Muscle layer of duodenum (tissue), 2 donors: ENCODE results near the gene SERPINB8.

ENCODE experiments used
- H3K27ac ChIP-seq: one replicate; pipeline ENCODE4 v1.7.0; 2013; ENCODE audit warnings: mild to moderate bottlenecking, low read length
- H3K27me3 ChIP-seq: one replicate; pipeline ENCODE4 v1.7.0; 2013; ENCODE audit warnings: low read depth, mild to moderate bottlenecking, control low read depth, low read length
- H3K36me3 ChIP-seq, 2 donors: one replicate each; pipeline ENCODE4 v1.7.0; 2013; ENCODE audit warnings: low read length in 2 of 2, control low read depth in 1 of 2, mild to moderate bottlenecking in 1 of 2; ENCODE audit not compliant: insufficient read depth in 2 of 2, control insufficient read depth in 1 of 2
- H3K4me1 ChIP-seq, 2 donors: one replicate each; pipeline ENCODE4 v1.7.0; 2013; ENCODE audit warnings: low read length in 2 of 2, mild to moderate bottlenecking in 2 of 2, control low read depth in 1 of 2, moderate library complexity in 1 of 2; ENCODE audit not compliant: insufficient read depth in 2 of 2, control insufficient read depth in 1 of 2
- H3K4me3 ChIP-seq, 2 donors: one replicate each; pipeline ENCODE4 v1.7.0; 2013; ENCODE audit warnings: low read length in 2 of 2, low read depth in 1 of 2, mild to moderate bottlenecking in 1 of 2
- H3K9me3 ChIP-seq, 2 donors: one replicate each; pipeline ENCODE4 v1.7.0; 2013; ENCODE audit warnings: low read length in 2 of 2, control low read depth in 1 of 2, mild to moderate bottlenecking in 1 of 2; ENCODE audit not compliant: control insufficient read depth in 1 of 2
- donor health status: healthy.

The SERPINB8 gene

GRCh38 chr18:63970809-63971205 is 926 bp downstream of the SERPINB8 start:
- Histone ChIP-seq H3K4me1 (peaks cover 4 to 8% of the 10 kb centered on the region in 2 donors), H3K27me3 (no peaks in the 10 kb centered on the region), H3K27ac (peak overlapping the region; percentile 78), H3K9me3 (no peaks in the 10 kb centered on the region), H3K36me3 (no peaks in the 10 kb centered on the region), H3K4me3 (peak overlapping the region; percentile 60 to 67)

DNA sequence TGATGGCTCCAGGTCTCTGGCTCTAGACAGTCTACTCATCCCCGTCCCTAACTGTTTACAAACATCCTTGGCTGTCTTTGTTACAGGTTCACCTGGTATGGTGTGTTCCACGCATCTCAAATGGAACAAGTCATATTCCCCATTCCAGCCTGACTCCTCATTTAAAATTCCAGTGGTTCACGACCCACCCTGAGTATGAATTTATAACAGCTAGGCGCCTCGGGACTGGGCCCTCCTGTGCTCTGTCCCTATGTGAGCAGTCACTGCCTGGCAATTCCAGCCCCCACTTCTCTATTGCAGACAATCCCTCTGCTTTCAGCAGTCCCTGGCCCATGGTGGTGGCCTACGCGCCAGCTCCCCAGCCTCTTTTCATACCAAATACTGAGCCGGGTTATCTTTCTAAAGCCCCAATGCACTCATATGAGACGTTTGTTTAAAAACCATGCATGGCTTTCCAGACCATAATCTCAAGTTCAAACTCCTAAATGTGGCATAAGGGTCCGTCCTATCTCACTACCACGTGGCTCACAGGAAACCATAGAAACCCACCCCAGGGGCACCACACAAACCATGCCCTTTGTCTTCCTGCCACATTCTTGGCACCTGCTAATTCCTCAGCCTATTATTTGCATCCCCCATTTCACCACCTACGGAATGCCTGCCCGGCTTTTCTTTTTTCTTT is 1.6 kb downstream of the SERPINB8 start:
- Histone ChIP-seq H3K4me3 (peak overlapping the region; percentile 60 to 67), H3K36me3 (no peaks in the 10 kb centered on the region), H3K27me3 (no peaks in the 10 kb centered on the region), H3K27ac (peak overlapping the region; percentile 78), H3K9me3 (no peaks in the 10 kb centered on the region), H3K4me1 (peaks cover 4 to 8% of the 10 kb centered on the region in 2 donors)

- H3K36me3 ChIP-seq = no peaks in the 10 kb centered on the region
- H3K4me3 ChIP-seq = no peak overlapping the region
- no peaks in the 10 kb centered on the region for H3K9me3 ChIP-seq
- peaks cover 4 to 8% of the 10 kb centered on the region in 2 donors for H3K4me1 ChIP-seq
- H3K27me3 ChIP-seq = no peaks in the 10 kb centered on the region
- H3K27ac ChIP-seq = no peak overlapping the region
Observed at GRCh38 chr18:63972002-63972376, 2.1 kb downstream of the SERPINB8 start.

DNA sequence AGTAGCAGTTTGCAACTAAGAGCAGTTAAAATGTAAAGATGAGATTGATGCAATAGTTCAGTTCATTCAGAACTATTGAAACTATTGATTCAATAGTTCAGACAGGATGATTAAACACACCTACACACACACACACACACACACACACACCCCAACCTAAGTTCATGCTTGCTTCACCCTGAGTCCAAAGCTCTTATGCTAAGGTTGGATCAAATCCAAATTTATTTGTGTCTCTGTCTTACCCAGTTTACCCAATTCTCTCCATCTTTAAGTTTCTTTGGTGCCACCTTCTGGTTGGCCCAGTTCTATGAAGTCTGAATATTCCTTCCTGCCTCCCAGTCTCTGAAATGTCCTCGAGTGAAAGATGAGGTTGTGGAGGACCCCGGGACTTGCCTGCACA is 5.1 kb downstream of the SERPINB8 start:
- Histone ChIP-seq H3K36me3 (no peaks in the 10 kb centered on the region), H3K9me3 (no peaks in the 10 kb centered on the region), H3K4me3 (no peak overlapping the region), H3K27me3 (no peaks in the 10 kb centered on the region), H3K4me1 (peaks cover 0 to under 1% of the 10 kb centered on the region in 2 donors), H3K27ac (no peak overlapping the region)

GRCh38 chr18:63975628-63976027 is 5.7 kb downstream of the SERPINB8 start:
- Histone ChIP-seq H3K4me1 (peaks cover 0 to 3% of the 10 kb centered on the region in 2 donors), H3K9me3 (no peaks in the 10 kb centered on the region), H3K4me3 (no peak overlapping the region), H3K36me3 (no peaks in the 10 kb centered on the region), H3K27me3 (no peaks in the 10 kb centered on the region), H3K27ac (no peak overlapping the region)

DNA sequence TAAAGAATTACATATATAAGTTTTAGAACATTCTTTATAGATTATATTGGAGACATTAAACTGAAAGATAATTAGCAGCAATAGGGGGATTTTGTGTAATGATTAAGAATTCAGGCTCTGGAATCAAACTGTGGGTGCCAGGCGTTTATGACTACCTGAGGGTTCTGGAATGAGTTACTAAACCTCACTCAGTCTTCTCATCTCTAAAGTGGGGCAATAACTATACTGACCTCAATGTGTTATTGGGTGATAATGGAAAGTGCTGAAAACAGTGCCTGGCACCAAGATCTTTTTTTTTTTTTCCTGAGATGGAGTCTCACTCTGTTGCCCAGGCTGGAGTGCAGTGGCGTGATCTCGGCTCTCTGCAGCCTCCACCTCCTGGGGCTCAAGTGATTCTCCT is 7.2 kb downstream of the SERPINB8 start:
- H3K36me3 ChIP-seq = peaks cover 4 to 6% of the 10 kb centered on the region in 2 donors
- H3K27ac ChIP-seq = no peak overlapping the region
- no peak overlapping the region for H3K4me3 ChIP-seq
- H3K4me1 ChIP-seq = peaks cover 0 to 3% of the 10 kb centered on the region in 2 donors
- no peaks in the 10 kb centered on the region for H3K27me3 ChIP-seq
- H3K9me3 ChIP-seq = no peaks in the 10 kb centered on the region

DNA sequence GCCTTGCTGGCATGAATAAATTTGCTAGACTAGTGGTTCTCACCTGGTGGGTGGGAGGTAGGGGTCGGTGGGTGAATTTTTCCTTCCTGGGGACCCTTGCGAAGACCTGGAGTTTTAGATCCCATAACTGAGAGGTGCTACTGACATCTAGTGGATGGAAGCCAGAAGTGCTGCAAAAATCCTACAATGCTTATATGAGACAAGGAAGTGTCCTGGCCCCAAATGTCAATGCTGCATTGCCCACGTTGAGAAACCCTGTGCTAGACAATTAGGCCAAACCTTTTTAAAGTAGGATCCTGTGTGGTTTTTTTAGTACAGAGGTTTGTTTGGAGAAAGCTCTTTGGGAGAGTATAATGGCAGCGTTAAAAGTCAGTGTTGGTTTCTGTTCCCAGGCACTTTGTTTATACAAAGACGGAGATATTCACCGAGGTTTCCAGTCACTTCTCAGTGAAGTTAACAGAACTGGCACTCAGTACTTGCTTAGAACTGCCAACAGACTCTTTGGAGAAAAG is 9.6 kb downstream of the SERPINB8 start:
- Histone ChIP-seq H3K36me3 (peaks cover 17% of the 10 kb centered on the region in 2 donors), H3K27me3 (no peaks in the 10 kb centered on the region), H3K9me3 (no peaks in the 10 kb centered on the region), H3K4me3 (peak overlapping the region; percentile 51 to 57), H3K4me1 (peaks cover 0 to 3% of the 10 kb centered on the region in 2 donors), H3K27ac (peak overlapping the region; percentile 48)

GRCh38 chr18:63980027-63980426 is 10.1 kb downstream of the SERPINB8 start:
- Histone ChIP-seq H3K36me3 (peaks cover 17% of the 10 kb centered on the region in 2 donors), H3K27ac (peak overlapping the region; percentile 48), H3K4me1 (peaks cover 0 to 3% of the 10 kb centered on the region in 2 donors), H3K9me3 (no peaks in the 10 kb centered on the region), H3K4me3 (peak overlapping the region; percentile 51 to 57), H3K27me3 (no peaks in the 10 kb centered on the region)

DNA sequence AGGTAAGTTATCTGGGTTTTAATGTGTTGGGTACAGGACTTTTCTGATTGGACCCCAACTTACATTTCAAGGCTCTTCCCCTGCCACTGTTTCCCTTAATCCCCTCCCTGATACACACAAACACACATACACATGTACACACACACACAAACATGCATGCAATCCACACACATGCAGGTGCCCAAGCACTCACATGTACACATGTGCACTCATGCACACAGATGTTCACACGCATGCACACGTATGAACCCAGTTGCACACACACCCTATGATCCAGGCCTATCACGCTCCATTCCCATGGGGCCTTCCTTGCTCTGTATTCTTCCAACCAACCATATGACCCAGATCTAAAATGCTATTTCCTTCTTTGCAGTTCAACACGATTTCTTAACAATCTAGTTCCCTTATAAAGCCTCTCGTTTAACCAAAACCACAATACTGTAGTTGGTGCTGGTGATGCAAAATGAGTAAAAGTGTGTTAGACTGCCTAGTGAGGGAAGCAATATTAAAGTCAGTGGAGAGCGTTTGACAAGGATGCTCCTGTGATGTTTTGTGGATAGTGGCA is 11.1 kb downstream of the SERPINB8 start:
- Histone ChIP-seq H3K9me3 (no peaks in the 10 kb centered on the region), H3K27ac (no peak overlapping the region), H3K4me1 (peaks cover 0 to 3% of the 10 kb centered on the region in 2 donors), H3K4me3 (no peak overlapping the region), H3K27me3 (no peaks in the 10 kb centered on the region), H3K36me3 (peaks cover 17 to 24% of the 10 kb centered on the region in 2 donors)

GRCh38 chr18:63981719-63982118 is 11.8 kb downstream of the SERPINB8 start:
- no peak overlapping the region for H3K27ac ChIP-seq
- H3K27me3 ChIP-seq = no peaks in the 10 kb centered on the region
- peaks cover 17 to 24% of the 10 kb centered on the region in 2 donors for H3K36me3 ChIP-seq
- peaks cover 0 to 3% of the 10 kb centered on the region in 2 donors for H3K4me1 ChIP-seq
- H3K9me3 ChIP-seq = no peaks in the 10 kb centered on the region
- no peak overlapping the region for H3K4me3 ChIP-seq

- peaks cover 22 to 29% of the 10 kb centered on the region in 2 donors for H3K36me3 ChIP-seq
- H3K27me3 ChIP-seq = no peaks in the 10 kb centered on the region
- H3K4me1 ChIP-seq = peaks cover 0 to 3% of the 10 kb centered on the region in 2 donors
- no peak overlapping the region for H3K27ac ChIP-seq
- no peaks in the 10 kb centered on the region for H3K9me3 ChIP-seq
- no peak overlapping the region for H3K4me3 ChIP-seq
Observed at GRCh38 chr18:63982361-63982760, 12.5 kb downstream of the SERPINB8 start.
